H1 (cell line): ENCODE results near the gene USP24.

Experiments
- ATF2 ChIP-seq: IDR thresholded peaks from 2 replicates; pipeline ENCODE4 v1.6.1; 2012; ENCODE audit warnings: low read length, inconsistent platforms
- CTCF ChIP-seq, 3 experiments: IDR thresholded peaks; 1 replicate in 2 of 3; 2 replicates in 1 of 3; pipeline versions ENCODE4 v1.5.1 to v1.6.1; 2011; ENCODE audit warnings: low read length in 3 of 3, mild to moderate bottlenecking in 3 of 3, inconsistent platforms in 2 of 3, low read depth in 1 of 3, moderate library complexity in 1 of 3; ENCODE audit not compliant: insufficient read depth in 1 of 3; ENCODE audit errors: control extremely low read depth in 1 of 3
- EZH2 ChIP-seq: fragments of 200-600 bp; sonication (generic); IDR thresholded peaks from 2 replicates; pipeline ENCODE4 v1.7.1; 2012; ENCODE audit warnings: low read depth, mild to moderate bottlenecking, moderate library complexity, low read length, inconsistent platforms; ENCODE audit not compliant: severe bottlenecking
- GABPA ChIP-seq: IDR thresholded peaks from 2 replicates; pipeline ENCODE4 v1.6.1; 2011; ENCODE audit warnings: mild to moderate bottlenecking, low read length, moderate library complexity, borderline replicate concordance; ENCODE audit not compliant: insufficient read depth
- HDAC2 ChIP-seq, 2 experiments: fragments of 300-600 bp in 1 of 2; sonication (generic) in 1 of 2; IDR thresholded peaks; 2 replicates each; pipeline ENCODE4 v1.6.1; 2011 to 2012; ENCODE audit warnings: low read depth in 2 of 2, low read length in 2 of 2, mild to moderate bottlenecking in 2 of 2, moderate library complexity in 2 of 2, borderline replicate concordance in 1 of 2, inconsistent platforms in 1 of 2
- JUN ChIP-seq: IDR thresholded peaks from 2 replicates; pipeline ENCODE4 v1.6.1; 2011; ENCODE audit warnings: low read depth, mild to moderate bottlenecking, improper control_type of control experiment, low read length
- KDM1A ChIP-seq: fragments of 200-600, 300-600 bp; sonication (generic); IDR thresholded peaks from 2 replicates; pipeline ENCODE4 v1.7.1; 2016; ENCODE audit warnings: mild to moderate bottlenecking, low read length, borderline replicate concordance
- MAFK ChIP-seq: IDR thresholded peaks from 2 replicates; pipeline ENCODE4 v1.6.1; 2012; ENCODE audit warnings: low read depth, mild to moderate bottlenecking, improper control_type of control experiment, low read length
- PHF8 ChIP-seq: fragments of 200-600 bp; sonication (generic); conservative IDR thresholded peaks from 2 replicates; pipeline ENCODE4 v1.7.1; 2012; ENCODE audit warnings: low read depth, mild to moderate bottlenecking, inconsistent platforms, low read length, moderate library complexity
- POLR2A ChIP-seq, 2 experiments: IDR thresholded peaks; 1 replicate in 1 of 2; 2 replicates in 1 of 2; pipeline ENCODE4 v1.6.1; 2011; ENCODE audit warnings: low read depth in 2 of 2, low read length in 2 of 2, mild to moderate bottlenecking in 2 of 2; ENCODE audit errors: control extremely low read depth in 1 of 2
- POLR2AphosphoS5 ChIP-seq: IDR thresholded peaks from 2 replicates; pipeline ENCODE4 v1.6.1; 2011; ENCODE audit warnings: low read depth, low read length
- RAD21 ChIP-seq, 2 experiments: IDR thresholded peaks in 1 of 2; conservative IDR thresholded peaks in 1 of 2; 2 replicates each; pipeline ENCODE4 v1.6.1; 2011; ENCODE audit warnings: low read depth in 2 of 2, low read length in 2 of 2, improper control_type of control experiment in 1 of 2, inconsistent platforms in 1 of 2, mild to moderate bottlenecking in 1 of 2, moderate library complexity in 1 of 2
- SP1 ChIP-seq: IDR thresholded peaks from 2 replicates; pipeline ENCODE4 v1.6.1; 2011; ENCODE audit warnings: low read depth, low read length
- YY1 ChIP-seq: IDR thresholded peaks from 2 replicates; pipeline ENCODE4 v1.6.1; 2011; ENCODE audit warnings: low read depth, mild to moderate bottlenecking, low read length

GRCh38 chr1:55049914-55050278 is 165.3 kb downstream of the USP24 start:
- TF ChIP-seq MAFK (no peak), CTCF (IDR thresholded peaks at IDR 0.05; ENCODE audit: control extremely low read depth in 1 of 3, insufficient read depth in 1 of 3, low read depth in 1 of 3, low read length in 3 of 3) (no peak), KDM1A (no peak), RAD21 (IDR thresholded peaks at IDR 0.05 in 1 of 2, conservative IDR thresholded peaks at IDR 0.05 in 1 of 2; ENCODE audit: low read depth in 2 of 2, low read length in 2 of 2) (no peak), GABPA (no peak), POLR2A (IDR thresholded peaks at IDR 0.05; ENCODE audit: control extremely low read depth in 1 of 2, low read depth in 2 of 2, low read length in 2 of 2) (no peak), HDAC2 (IDR thresholded peaks at IDR 0.05; ENCODE audit: borderline replicate concordance in 1 of 2, low read depth in 2 of 2, low read length in 2 of 2) (no peak), JUN (no peak), PHF8 (no peak), EZH2 (no peak), POLR2AphosphoS5 (no peak), YY1 (no peak), ATF2 (no peak), SP1 (no peak)
